ENCODE data around the gene DSCAM.
A peak's percentile ranks its signal among the peaks of the same experiment; 100 is the strongest.

DSCAM gene

DNA sequence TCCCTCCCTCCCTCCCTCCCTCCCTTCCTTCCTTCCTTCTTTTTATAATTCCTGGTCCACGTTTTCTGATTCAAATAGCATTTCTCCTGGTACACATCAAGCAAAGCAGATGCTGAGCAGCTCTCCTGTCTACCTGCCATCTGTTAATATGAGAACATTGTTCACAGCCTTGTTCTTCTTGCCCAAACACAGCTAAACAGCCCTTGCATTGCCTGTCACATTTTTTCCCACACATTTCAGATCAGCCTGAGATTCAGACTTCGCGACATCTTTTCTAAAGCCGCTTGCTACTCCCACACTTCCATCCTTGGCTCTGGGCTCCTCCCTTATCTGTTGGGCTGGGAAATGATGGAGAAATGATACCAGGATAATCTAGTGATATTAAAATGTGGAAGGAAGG, 779.2 kb downstream of the DSCAM start:
- no peak overlapping the region for H3K27ac ChIP-seq
- TF ChIP-seq, protein P1, sequence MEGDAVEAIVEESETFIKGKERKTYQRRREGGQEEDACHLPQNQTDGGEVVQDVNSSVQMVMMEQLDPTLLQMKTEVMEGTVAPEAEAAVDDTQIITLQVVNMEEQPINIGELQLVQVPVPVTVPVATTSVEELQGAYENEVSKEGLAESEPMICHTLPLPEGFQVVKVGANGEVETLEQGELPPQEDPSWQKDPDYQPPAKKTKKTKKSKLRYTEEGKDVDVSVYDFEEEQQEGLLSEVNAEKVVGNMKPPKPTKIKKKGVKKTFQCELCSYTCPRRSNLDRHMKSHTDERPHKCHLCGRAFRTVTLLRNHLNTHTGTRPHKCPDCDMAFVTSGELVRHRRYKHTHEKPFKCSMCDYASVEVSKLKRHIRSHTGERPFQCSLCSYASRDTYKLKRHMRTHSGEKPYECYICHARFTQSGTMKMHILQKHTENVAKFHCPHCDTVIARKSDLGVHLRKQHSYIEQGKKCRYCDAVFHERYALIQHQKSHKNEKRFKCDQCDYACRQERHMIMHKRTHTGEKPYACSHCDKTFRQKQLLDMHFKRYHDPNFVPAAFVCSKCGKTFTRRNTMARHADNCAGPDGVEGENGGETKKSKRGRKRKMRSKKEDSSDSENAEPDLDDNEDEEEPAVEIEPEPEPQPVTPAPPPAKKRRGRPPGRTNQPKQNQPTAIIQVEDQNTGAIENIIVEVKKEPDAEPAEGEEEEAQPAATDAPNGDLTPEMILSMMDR (conservative IDR thresholded peaks at IDR 0.05), result no peak

DNA sequence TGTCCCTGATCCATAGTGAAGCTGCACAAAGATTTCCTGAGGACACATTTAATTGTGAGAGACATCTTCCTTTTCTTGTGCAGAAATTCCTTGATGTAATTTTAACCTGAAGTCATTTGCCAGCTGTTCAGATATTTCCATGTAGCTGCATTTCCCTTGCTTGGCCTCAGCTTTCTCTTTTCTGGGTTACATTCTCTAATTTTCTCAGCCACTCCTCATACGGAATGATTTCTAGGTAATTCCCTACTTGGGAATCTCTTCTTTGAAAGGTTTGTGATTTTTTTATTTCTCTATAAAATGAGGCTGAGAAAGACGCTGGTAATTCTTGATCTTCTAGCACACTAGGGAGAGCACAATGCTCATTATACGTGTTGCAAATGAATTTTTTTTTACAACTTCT, 780.7 kb downstream of the DSCAM start:
- TF ChIP-seq, protein P1 (conservative IDR thresholded peaks at IDR 0.05), result no peak
- H3K27ac ChIP-seq, result no peak overlapping the region

- TF ChIP-seq, protein P1 (conservative IDR thresholded peaks at IDR 0.05), result no peak
- H3K27ac ChIP-seq, result peak overlapping the region; percentile 29
These were observed 786.8 kb downstream of the DSCAM start for GRCh38 chr21:40060083-40060677.

GRCh38 chr21:40057331-40057730, 789.6 kb downstream of the DSCAM start:
- H3K27ac ChIP-seq, result no peak overlapping the region
- TF ChIP-seq, protein P1 (conservative IDR thresholded peaks at IDR 0.05), result no peak

DNA sequence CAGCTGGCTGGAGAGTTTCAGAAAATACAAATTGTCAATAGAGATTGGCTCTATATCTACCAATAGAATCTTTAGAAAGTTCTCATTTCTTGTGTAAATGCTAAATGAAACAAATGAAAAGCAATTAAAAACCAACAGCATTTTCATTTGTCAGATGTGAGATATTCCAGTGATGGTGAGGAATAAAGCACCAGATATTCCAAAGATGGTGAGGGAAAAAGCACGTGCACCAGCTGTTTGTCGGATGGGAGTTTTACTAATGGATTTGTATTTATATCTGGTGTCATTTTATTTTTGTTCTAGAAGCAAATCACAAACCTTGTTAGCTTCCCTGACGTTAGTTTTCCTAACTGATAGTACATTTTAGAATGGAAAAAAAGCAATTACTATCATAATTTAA, 790.9 kb downstream of the DSCAM start:
- TF ChIP-seq, protein P1 (conservative IDR thresholded peaks at IDR 0.05), result no peak

DNA sequence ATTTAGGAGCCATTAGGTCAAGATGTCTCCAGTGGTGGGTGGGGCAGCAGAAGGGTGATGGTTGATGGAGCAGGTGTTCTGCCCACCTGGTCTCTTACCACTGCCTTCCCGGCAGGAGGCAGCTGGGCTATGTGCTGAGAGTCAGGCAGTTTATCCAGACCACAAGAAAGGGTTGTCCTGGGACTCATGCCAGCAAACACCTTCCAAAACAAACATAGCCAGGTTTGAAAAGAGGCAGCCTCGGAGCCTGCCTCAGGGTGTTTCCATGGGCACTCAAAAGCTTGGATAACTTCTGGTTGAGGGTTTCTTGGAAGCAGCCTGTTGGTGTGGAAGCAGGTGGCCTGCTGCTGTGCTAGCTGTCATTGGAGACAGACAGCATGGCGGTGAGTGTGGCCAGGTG, 792.6 kb downstream of the DSCAM start:
- TF ChIP-seq, protein P1 (conservative IDR thresholded peaks at IDR 0.05), result peak; percentile 59
- peak overlapping the region; percentile 96 for H3K27ac ChIP-seq

More for the DNA sequence above, 790.9 kb downstream of the DSCAM start:
- H3K27ac ChIP-seq, result peak overlapping the region; percentile 96

DNA sequence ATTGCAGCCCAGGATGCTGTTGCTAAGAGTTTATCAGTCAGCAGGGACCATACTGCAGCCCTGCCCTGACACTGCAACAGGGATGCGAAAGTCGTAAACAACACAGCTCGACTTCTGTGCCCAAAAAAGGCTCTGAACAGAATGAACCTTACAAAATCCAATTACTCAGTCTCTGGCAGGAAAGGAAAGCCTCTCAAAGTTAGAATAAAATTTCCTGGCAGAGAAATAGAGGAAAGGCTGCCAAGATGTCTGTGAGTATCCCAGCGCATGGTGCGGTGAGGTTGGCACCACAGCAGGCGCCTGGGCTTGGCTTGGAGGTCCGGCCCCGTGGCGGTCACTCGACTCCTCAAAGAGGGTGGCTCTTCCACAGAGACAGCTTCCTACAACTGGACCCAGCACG, 794.0 kb downstream of the DSCAM start:
- TF ChIP-seq, protein P1 (conservative IDR thresholded peaks at IDR 0.05), result no peak
- peak overlapping the region; percentile 96 for H3K27ac ChIP-seq

Data from VCaP (cell line).